GM18517 (cell line): ENCODE data around the gene METTL26.

Experiments
- ATAC-seq: cut with Tn5 transposase; IDR thresholded peaks from one replicate; pipeline ENCODE4 v1.9.1; 2021; ENCODE audit warnings: mild to moderate bottlenecking, moderate library complexity; ENCODE audit not compliant: unreplicated experiment

METTL26 gene

DNA sequence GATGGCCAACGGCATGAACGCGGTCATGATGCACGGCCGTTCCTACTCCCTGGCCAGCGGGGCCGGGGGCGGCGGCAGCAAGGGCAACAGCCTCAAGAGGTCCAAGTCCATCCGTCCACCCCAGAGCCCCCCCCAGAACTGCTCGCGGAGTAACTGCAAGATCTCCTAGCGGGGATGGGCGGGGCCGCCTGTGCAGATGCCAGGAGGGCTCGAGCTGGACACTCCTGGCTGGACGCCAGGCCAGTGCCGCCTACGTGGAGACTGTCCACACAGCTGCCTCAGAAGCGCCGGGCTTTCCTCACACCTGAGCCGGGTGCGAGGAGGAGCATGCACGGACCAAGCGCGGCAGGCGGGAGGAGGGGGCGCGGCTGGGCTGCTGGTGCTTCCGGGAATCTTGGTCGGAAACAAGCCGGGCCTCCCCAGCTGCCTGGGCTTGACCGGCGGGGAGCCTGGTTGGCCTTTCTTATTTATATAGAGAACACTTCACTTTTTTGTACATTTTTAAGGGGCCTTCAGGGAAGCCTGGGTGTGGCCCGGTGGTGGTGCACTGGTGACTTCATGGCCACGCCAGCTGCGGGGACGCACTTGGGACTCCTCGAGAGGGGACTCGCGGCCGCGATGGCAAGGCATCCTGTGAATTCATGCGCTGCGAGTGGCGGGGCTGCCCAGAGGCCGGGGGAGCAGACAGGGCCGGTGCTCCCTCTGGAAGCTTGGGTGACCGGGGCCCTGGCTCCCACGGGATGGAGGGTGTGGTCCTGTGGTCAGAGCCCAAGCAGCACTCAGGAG is 8.5 kb downstream of the METTL26 start:
- no peak for ATAC-seq

- ATAC-seq = no peak
Observed at GRCh38 chr16:626787-627453, 9.2 kb downstream of the METTL26 start.

GRCh38 chr16:625977-626765 is 9.9 kb downstream of the METTL26 start:
- no peak for ATAC-seq

- ATAC-seq = no peak
Observed at GRCh38 chr16:625117-625976, 10.8 kb downstream of the METTL26 start.

DNA sequence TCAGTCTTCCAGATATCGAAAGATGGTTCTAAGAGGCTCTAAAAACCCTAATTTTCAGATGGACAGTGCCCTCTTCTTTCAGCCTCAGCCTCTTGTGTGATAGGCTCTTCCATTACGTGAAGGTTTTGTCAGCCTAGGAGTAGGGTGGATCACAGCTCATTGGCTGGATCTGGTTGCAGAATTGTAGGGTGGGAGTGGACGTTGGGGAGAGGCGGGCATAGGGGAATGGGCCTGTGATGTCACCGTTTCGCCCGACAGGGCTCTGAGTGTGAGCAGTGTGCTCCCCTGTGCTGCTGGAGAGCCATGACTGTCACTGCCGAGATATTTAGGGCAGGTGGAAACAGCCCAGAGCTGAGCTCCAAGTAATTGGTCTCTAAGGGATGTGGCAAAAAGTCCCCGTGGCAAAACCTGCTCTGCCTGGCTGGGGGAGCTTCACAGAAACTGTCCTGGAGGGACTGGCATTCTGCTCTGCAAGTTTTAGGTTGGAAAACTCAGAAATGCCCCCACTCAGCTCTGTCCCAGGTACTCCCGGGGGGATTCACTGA is 11.5 kb downstream of the METTL26 start:
- no peak for ATAC-seq

- ATAC-seq = no peak
Observed at GRCh38 chr16:622920-623280, 13.2 kb downstream of the METTL26 start.

DNA sequence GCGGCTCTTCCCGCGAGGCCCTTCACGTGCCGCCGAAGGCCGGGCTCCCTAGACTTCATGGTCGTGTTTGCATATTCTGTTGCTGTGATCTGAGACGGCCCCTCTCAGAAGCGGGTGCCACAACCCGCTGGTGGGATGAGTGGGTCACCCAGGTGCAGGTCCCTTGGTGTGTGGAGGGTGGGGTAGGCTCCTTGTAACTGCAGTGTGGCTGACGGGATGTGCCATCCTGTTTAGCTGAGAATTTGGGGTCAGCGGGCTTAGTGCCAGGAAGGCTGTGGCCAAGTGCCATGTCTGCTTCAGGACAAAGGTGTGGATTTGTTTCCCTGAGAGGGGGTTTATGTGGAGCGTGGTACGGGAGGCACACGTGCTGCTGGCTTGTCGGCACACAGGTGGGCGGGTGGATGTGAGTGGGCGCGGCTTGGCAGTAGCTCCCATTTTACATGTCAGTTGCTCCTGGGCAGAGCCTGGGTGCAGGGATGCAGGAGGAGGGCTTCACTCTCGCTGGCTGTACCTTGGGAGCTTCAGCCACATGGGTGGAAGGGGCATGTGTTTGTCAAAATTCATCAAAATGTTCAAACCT is 14.5 kb downstream of the METTL26 start:
- ATAC-seq = no peak

GRCh38 chr16:620700-621525 is 15.2 kb downstream of the METTL26 start:
- no peak for ATAC-seq

- ATAC-seq = no peak
Observed at GRCh38 chr16:619476-620100, 16.5 kb downstream of the METTL26 start.

DNA sequence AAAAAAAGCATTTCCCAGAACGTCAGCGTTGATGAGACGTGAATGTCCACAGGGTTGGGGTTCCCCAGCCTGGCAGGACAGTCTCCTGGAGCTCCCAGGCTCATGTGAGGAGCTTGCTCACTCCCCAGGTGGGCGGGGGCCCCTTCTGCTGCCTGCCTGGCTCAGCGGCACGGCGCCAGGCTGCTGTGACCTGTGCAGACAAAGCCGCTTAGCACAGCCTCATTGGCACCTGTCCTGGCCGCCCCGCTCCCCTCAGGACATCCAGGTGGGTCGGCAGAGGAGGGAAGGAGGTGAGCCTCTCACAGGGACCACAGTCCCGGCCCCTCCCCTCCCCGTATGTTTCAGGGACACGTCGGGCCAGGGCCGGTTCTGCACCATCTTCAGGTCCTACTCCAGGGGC is 18.2 kb downstream of the METTL26 start:
- no peak for ATAC-seq

DNA sequence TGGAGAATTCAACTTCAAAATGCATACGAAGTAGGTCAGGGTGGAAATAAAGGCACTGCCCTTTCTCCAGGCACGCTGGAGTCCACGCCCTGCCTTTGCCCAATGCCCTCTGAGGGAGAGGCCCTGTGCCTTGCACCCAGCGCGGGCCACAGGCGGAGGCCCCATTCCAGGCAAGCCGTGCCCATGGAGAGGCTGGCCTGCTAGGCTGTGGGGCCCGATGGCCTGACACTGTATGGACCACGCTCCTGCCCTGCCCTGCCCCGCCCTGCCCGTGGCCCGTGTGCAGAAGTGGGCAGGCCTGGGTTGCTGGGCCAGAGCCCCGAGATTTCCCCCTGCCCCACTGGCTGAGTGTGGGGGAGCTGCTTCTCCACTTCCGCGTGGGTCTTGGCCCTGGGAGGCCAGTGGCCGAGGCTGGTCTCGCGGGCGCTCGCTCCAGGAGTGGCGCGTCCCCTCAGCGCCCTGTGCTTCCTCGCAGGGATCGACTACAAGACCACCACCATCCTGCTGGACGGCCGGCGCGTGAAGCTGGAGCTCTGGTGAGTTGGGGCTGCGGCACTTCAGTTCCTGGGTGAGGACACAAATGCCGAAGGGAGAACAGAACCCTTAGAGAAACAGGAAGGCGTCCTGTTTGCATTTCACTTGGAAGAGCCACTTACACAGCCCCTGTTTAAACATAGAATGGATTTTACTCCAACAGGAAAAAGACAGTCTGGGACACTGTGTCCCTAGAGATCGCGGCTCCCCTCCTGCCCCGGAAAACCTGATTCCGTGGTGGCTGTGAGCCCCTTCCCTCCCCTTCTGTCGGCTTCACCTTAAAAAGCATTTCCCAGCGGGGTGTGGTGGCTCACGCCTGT is 19.1 kb downstream of the METTL26 start:
- ATAC-seq = no peak

GRCh38 chr16:615122-615521 is 21.0 kb downstream of the METTL26 start:
- ATAC-seq = no peak

DNA sequence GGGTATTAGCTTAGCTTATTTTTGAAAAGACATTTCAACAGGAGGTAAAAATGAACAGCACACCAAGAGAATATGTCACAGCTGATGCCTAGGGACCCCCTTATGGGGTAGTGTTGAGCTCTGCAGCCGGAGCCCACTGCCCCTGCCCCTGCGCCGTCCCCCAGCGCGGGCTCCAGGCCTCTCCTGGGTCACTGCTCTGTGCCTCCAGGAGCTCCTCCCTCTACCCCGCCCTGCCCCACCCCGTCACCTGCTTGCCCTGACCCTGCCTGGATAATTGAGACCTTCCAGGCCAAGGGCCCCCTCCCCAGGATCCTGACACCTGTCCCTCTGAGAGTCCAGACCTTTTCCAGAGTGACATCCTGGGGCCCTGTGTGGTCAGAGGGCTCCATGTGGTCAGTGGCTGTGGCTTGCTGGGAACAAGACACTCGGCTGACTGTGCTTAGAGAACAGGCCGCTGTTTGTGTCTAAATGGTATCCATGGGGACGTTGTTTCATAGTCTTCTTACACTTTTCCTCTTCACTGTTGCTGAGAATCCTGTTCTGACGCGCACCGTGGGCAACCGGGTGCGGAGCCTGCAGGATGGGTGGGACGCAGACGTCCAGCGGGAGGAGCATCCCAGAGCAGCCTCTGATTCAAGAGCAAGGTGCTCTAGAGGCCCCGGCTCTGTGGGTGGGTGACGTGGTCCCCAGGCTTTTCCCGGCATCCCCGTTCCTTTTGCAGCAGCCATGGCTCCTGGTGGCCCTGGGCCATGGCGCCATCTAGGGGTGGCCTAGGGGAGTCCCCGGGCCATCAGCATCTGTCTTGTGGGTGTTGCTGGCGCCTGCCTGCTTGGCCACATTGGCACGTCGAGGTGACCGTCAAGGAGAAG is 25.4 kb downstream of the METTL26 start:
- no peak for ATAC-seq

GRCh38 chr16:609984-610383 is 26.1 kb downstream of the METTL26 start:
- ATAC-seq = no peak

DNA sequence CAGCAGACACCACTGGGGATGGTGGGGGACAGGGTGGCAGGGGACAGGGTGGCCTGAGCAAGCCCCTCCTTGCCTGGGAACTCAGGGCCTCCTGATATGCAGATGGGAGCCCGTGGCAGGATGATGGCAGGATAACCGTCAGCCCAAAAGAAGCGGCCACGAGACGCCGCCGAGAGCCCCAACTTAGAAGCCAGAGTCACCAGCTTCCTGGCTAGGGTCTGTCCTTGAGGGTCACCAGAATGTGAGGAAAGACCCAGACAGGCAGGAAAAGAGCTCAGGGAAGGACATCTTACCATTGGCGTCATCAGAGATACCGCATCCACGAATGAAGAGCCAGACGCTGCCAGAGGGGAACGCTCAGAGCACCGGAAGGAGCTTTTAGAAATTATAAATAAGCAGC is 26.8 kb downstream of the METTL26 start:
- no peak for ATAC-seq

DNA sequence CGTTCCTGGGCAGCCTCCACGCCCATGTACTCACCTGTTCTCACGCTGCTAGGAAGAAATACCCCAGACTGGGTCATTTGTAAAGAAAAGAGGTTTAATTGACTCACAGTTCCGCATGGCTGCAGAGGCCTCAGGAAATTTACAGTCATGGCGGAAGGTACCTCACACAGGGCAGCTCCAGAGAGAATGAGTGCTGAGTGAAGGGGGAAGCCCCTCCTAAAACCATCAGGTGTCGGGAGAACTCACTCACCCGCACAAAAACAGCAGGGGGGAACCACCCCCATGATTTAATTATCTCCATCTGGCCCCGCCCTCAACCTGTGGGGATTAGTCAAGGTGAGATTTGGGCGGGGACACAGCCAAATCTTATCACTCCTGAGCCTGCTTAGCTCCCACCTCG is 28.1 kb downstream of the METTL26 start:
- no peak for ATAC-seq

- ATAC-seq = no peak
Observed at GRCh38 chr16:606656-607307, 29.3 kb downstream of the METTL26 start.
